GM12878 (cell line): Measurements from ENCODE around the gene RECK. TPM values are rescaled to one million over a fixed set of nuclear protein-coding genes. Genes with fewer than 3 reads are reported as not detected.

Experiments used
- MYB ChIP-seq: fragments of 150-350 bp; IDR thresholded peaks from 2 replicates; pipeline ENCODE4 v1.6.1; 2014; ENCODE audit warnings: mild to moderate bottlenecking, low read depth, low read length, borderline replicate concordance
- SMAD1 ChIP-seq: fragments of 450-650 bp; IDR thresholded peaks from 2 replicates; pipeline ENCODE4 v1.6.1; 2018; ENCODE audit warnings: mild to moderate bottlenecking, low read depth; ENCODE audit not compliant: partially characterized antibody
- ZSCAN29 ChIP-seq: fragments of 450-650 bp; IDR thresholded peaks from 2 replicates; pipeline ENCODE4 v1.6.1; 2017; ENCODE audit warnings: mild to moderate bottlenecking, moderate library complexity
- polyA plus RNA-seq, 11 experiments: library from polyadenylated mRNA; depleted of rRNA in 4 of 11; unstranded in 6 of 11; stranded (reverse) in 5 of 11; fragments of >200 nt; fragmentation: Nextera tagmentation in 4 of 11; fragmentation: Illumina TruSeq in 1 of 11; extraction: Ambion mirVana in 4 of 11; extraction: Trizol in 1 of 11; gene quantifications; 1 replicate in 1 of 11; 2 replicates in 10 of 11; pipeline versions ENCODE4 v1.2.1 to v1.2.3, GENCODE V29; 2011 to 2016; ENCODE audit warnings: inconsistent platforms in 2 of 11, missing spikeins in 2 of 11, low read depth in 1 of 11
- total RNA-seq, 4 experiments: library from RNA; depleted of rRNA in 3 of 4; stranded (reverse); fragments of >200 nt in 3 of 4; fragmentation: Illumina TruSeq in 1 of 4; extraction: Trizol in 1 of 4; gene quantifications; 2 replicates each; pipeline versions ENCODE4 v1.2.1 to v1.2.3, GENCODE V29; 2013 to 2021
- TF ChIP-seq, protein P1 (sequence below): fragments of 450-650 bp; formaldehyde crosslinking; IDR thresholded peaks from 2 replicates; pipeline ENCODE4 v1.4.0; 2020; ENCODE audit warnings: mild to moderate bottlenecking, moderate library complexity
- TF ChIP-seq, protein P2 (sequence below): fragments of 450-650 bp; IDR thresholded peaks from 2 replicates; pipeline ENCODE4 v1.6.1; 2017; ENCODE audit warnings: antibody characterized with exemption, mild to moderate bottlenecking, moderate library complexity

The RECK gene
- total and polyA plus RNA-seq, 10 of the 15 experiments (the other 5 are each of a cell fraction or from before 2014, with no cell fraction given): 0.02 to 0.40 (median 0.13) TPM

DNA sequence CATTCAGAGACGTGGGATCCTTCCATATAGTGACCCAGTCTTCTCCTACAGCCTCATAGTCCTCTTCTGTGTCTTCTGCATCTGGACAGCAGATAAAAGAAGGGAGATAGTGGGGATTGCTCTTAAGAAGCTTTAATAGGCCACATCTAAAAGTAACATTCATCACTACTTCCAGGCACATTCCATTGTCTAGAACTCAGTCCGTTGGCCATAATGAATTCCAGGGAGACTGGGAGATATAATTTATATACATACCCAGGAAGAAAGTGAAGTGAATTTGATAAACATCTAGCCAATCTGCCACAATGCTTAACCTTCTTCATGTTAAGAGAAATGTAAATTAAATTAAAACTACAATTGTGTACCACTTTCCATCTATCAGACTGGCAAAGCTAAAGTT is 77.3 kb downstream of the RECK start (continued):
- TF ChIP-seq, protein P1, sequence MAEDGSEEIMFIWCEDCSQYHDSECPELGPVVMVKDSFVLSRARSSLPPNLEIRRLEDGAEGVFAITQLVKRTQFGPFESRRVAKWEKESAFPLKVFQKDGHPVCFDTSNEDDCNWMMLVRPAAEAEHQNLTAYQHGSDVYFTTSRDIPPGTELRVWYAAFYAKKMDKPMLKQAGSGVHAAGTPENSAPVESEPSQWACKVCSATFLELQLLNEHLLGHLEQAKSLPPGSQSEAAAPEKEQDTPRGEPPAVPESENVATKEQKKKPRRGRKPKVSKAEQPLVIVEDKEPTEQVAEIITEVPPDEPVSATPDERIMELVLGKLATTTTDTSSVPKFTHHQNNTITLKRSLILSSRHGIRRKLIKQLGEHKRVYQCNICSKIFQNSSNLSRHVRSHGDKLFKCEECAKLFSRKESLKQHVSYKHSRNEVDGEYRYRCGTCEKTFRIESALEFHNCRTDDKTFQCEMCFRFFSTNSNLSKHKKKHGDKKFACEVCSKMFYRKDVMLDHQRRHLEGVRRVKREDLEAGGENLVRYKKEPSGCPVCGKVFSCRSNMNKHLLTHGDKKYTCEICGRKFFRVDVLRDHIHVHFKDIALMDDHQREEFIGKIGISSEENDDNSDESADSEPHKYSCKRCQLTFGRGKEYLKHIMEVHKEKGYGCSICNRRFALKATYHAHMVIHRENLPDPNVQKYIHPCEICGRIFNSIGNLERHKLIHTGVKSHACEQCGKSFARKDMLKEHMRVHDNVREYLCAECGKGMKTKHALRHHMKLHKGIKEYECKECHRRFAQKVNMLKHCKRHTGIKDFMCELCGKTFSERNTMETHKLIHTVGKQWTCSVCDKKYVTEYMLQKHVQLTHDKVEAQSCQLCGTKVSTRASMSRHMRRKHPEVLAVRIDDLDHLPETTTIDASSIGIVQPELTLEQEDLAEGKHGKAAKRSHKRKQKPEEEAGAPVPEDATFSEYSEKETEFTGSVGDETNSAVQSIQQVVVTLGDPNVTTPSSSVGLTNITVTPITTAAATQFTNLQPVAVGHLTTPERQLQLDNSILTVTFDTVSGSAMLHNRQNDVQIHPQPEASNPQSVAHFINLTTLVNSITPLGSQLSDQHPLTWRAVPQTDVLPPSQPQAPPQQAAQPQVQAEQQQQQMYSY (CRISPR knock-in tag): no peak
- TF ChIP-seq, protein P2, sequence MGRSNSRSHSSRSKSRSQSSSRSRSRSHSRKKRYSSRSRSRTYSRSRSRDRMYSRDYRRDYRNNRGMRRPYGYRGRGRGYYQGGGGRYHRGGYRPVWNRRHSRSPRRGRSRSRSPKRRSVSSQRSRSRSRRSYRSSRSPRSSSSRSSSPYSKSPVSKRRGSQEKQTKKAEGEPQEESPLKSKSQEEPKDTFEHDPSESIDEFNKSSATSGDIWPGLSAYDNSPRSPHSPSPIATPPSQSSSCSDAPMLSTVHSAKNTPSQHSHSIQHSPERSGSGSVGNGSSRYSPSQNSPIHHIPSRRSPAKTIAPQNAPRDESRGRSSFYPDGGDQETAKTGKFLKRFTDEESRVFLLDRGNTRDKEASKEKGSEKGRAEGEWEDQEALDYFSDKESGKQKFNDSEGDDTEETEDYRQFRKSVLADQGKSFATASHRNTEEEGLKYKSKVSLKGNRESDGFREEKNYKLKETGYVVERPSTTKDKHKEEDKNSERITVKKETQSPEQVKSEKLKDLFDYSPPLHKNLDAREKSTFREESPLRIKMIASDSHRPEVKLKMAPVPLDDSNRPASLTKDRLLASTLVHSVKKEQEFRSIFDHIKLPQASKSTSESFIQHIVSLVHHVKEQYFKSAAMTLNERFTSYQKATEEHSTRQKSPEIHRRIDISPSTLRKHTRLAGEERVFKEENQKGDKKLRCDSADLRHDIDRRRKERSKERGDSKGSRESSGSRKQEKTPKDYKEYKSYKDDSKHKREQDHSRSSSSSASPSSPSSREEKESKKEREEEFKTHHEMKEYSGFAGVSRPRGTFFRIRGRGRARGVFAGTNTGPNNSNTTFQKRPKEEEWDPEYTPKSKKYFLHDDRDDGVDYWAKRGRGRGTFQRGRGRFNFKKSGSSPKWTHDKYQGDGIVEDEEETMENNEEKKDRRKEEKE: no peak
- TF ChIP-seq MYB (no peak), ZSCAN29 (no peak), SMAD1 (no peak)
